HepG2 (cell line): ENCODE data around the gene APOA1. TPM values are rescaled to one million over a fixed set of nuclear protein-coding genes. Genes with fewer than 3 reads are reported as not detected.

Experiments used
- AGO1 ChIP-seq: fragments of 200-400 bp; formaldehyde crosslinking; IDR thresholded peaks from 2 replicates; pipeline ENCODE4 v1.6.1; 2017; ENCODE audit warnings: mild to moderate bottlenecking, low read depth, low read length, moderate library complexity; ENCODE audit not compliant: poor library complexity, severe bottlenecking
- ATRX ChIP-seq: sonication (generic); formaldehyde crosslinking; IDR thresholded peaks from 2 replicates; pipeline ENCODE4 v1.4.0; 2020; ENCODE audit warnings: missing genetic modification reagents, borderline replicate concordance
- CCDC6 ChIP-seq: sonication (generic); formaldehyde crosslinking; IDR thresholded peaks from 2 replicates; pipeline ENCODE4 v1.8.1; 2022; ENCODE audit warnings: mild to moderate bottlenecking, missing genetic modification reagents, moderate library complexity
- ELF1 ChIP-seq: sonication (generic); formaldehyde crosslinking; IDR thresholded peaks from 2 replicates; pipeline ENCODE4 v1.4.0; 2020; ENCODE audit warnings: missing genetic modification reagents
- FOXJ3 ChIP-seq: sonication (generic); formaldehyde crosslinking; IDR thresholded peaks from 2 replicates; pipeline ENCODE4 v1.4.0; 2020; ENCODE audit warnings: missing genetic modification reagents, mild to moderate bottlenecking, borderline replicate concordance
- GMEB1 ChIP-seq: sonication (generic); formaldehyde crosslinking; IDR thresholded peaks from 2 replicates; pipeline ENCODE4 v1.5.1; 2020; ENCODE audit warnings: missing genetic modification reagents, mild to moderate bottlenecking, borderline replicate concordance
- GPN1 ChIP-seq: sonication (generic); formaldehyde crosslinking; IDR thresholded peaks from 2 replicates; pipeline ENCODE4 v1.5.1; 2020; ENCODE audit warnings: missing genetic modification reagents, borderline replicate concordance
- HNRNPLL ChIP-seq: fragments of 200-400 bp; formaldehyde crosslinking; IDR thresholded peaks from 2 replicates; pipeline ENCODE4 v1.6.1; 2017; ENCODE audit warnings: mild to moderate bottlenecking, low read depth, low read length; ENCODE audit not compliant: poor library complexity, severe bottlenecking
- IKZF5 ChIP-seq: IDR thresholded peaks from 2 replicates; pipeline ENCODE4 v1.6.1; 2018; ENCODE audit warnings: missing genetic modification reagents, mild to moderate bottlenecking, missing compliant biosample characterization
- JARID2 ChIP-seq: sonication (generic); formaldehyde crosslinking; IDR thresholded peaks from 2 replicates; pipeline ENCODE4 v1.8.1; 2023; ENCODE audit warnings: missing genetic modification reagents, inconsistent platforms; ENCODE audit not compliant: insufficient replicate concordance
- MEIS2 ChIP-seq: sonication (generic); formaldehyde crosslinking; IDR thresholded peaks from 2 replicates; pipeline ENCODE4 v1.9.0; 2021; ENCODE audit warnings: mild to moderate bottlenecking, missing genetic modification reagents
- MIER3 ChIP-seq: IDR thresholded peaks from 2 replicates; pipeline ENCODE4 v1.6.1; 2016; ENCODE audit warnings: missing compliant biosample characterization, borderline replicate concordance
- NRL ChIP-seq: sonication (generic); formaldehyde crosslinking; IDR thresholded peaks from 2 replicates; pipeline ENCODE4 v1.5.0; 2020; ENCODE audit warnings: missing genetic modification reagents, mild to moderate bottlenecking, moderate library complexity, borderline replicate concordance
- SRSF4 ChIP-seq: fragments of 200-400 bp; formaldehyde crosslinking; IDR thresholded peaks from one replicate; pipeline ENCODE4 v1.6.1; 2018; ENCODE audit warnings: mild to moderate bottlenecking, low read depth, low read length, moderate library complexity; ENCODE audit not compliant: poor library complexity, severe bottlenecking
- SRSF9 ChIP-seq: fragments of 200-400 bp; formaldehyde crosslinking; IDR thresholded peaks from 2 replicates; pipeline ENCODE4 v1.6.1; 2018; ENCODE audit warnings: borderline replicate concordance, mild to moderate bottlenecking, low read depth, low read length; ENCODE audit not compliant: insufficient read depth, poor library complexity, severe bottlenecking
- ZFP41 ChIP-seq: sonication (generic); formaldehyde crosslinking; IDR thresholded peaks from 2 replicates; pipeline ENCODE4 v1.4.0; 2020; ENCODE audit warnings: mild to moderate bottlenecking, missing genetic modification reagents, borderline replicate concordance
- ZNF274 ChIP-seq: sonication (generic); formaldehyde crosslinking; IDR thresholded peaks from 2 replicates; pipeline ENCODE4 v1.5.1; 2020; ENCODE audit warnings: mild to moderate bottlenecking, missing genetic modification reagents
- ZNF331 ChIP-seq: sonication (generic); formaldehyde crosslinking; IDR thresholded peaks from 2 replicates; pipeline ENCODE4 v1.4.0; 2020; ENCODE audit warnings: missing genetic modification reagents
- ZNF546 ChIP-seq: sonication (generic); formaldehyde crosslinking; conservative IDR thresholded peaks from 2 replicates; pipeline ENCODE4 v1.8.1; 2023; ENCODE audit warnings: mild to moderate bottlenecking, missing genetic modification reagents
- polyA plus RNA-seq, 8 experiments: library from polyadenylated mRNA; depleted of rRNA in 3 of 8; stranded (reverse) in 7 of 8; unstranded in 1 of 8; fragments of >200 nt; fragmentation: Illumina TruSeq in 4 of 8; extraction: Trizol in 4 of 8; gene quantifications; 2 replicates each; pipeline versions ENCODE4 v1.2.1 to v1.2.3, GENCODE V29; 2011 to 2016; ENCODE audit warnings: low read depth in 4 of 8, missing spikeins in 1 of 8, mixed read lengths in 1 of 8; ENCODE audit not compliant: insufficient read depth in 1 of 8
- total RNA-seq, 5 experiments: library from RNA; depleted of rRNA; stranded (reverse); fragments of >200 nt; fragmentation: Illumina TruSeq; extraction: Trizol; gene quantifications; 2 replicates each; pipeline ENCODE4 v1.2.3, GENCODE V29; 2016; ENCODE audit warnings: low read depth in 1 of 5
- TF ChIP-seq, protein P1 (sequence below): sonication (generic); formaldehyde crosslinking; IDR thresholded peaks from 2 replicates; pipeline ENCODE4 v1.5.0; 2020; ENCODE audit warnings: mild to moderate bottlenecking, missing genetic modification reagents
- TF ChIP-seq, protein P2 (sequence below): sonication (generic); formaldehyde crosslinking; IDR thresholded peaks from 2 replicates; pipeline ENCODE4 v1.4.0; 2020; ENCODE audit warnings: mild to moderate bottlenecking, missing genetic modification reagents

Gene APOA1
- total and polyA plus RNA-seq, 2 of the 13 experiments (the other 11 are each of a cell fraction or from before 2014, with no cell fraction given) = 1,973 to 5,485 TPM

DNA sequence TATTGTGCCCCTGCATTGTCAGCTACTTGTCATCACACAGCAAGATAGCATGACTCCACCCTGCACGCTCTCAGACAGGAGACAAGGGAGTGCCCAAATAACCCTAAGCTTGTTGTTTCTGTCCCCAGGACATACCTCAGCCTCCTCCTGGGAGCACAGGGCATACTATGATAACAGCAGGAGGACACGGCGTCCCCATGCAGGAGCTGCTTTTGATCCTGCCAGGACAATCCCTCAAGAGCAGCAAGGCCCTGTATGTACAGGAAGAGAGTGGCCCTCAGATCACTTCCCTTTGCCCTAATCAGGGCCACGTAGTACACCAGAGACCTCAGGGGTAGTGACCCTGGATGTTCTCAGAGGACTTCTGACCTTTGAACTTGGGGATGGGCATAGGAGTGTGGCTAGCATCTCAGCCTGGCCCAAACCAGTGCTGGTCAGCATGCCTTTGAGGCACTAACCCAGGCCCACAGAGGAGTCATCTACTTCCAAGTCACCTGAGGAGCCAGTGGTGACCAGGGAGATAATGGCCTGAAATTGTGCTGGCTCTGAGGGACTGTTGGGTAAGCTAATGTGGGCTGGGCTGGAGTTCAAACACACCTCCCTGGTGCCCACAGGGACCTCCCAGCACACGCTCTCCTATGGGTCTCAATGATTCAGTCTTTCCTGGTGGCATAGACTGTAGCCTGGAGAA is 23.5 kb downstream of the APOA1 start (continued):
- TF ChIP-seq ATRX (CRISPR knock-in tag) (no peak), JARID2 (CRISPR knock-in tag) (no peak), MEIS2 (no peak), NRL (CRISPR knock-in tag) (no peak), SRSF9 (no peak), SRSF4 (no peak), GPN1 (CRISPR knock-in tag) (no peak), AGO1 (no peak), ZNF274 (CRISPR knock-in tag) (no peak), ELF1 (CRISPR knock-in tag) (no peak), ZFP41 (CRISPR knock-in tag) (no peak), ZNF331 (CRISPR knock-in tag) (no peak), IKZF5 (CRISPR knock-in tag) (no peak), FOXJ3 (no peak), CCDC6 (CRISPR knock-in tag) (no peak), HNRNPLL (no peak), GMEB1 (no peak), MIER3 (CRISPR knock-in tag) (no peak; the same call in 1 of the 2 replicates), ZNF546 (CRISPR knock-in tag) (no peak)
- TF ChIP-seq, protein P1, sequence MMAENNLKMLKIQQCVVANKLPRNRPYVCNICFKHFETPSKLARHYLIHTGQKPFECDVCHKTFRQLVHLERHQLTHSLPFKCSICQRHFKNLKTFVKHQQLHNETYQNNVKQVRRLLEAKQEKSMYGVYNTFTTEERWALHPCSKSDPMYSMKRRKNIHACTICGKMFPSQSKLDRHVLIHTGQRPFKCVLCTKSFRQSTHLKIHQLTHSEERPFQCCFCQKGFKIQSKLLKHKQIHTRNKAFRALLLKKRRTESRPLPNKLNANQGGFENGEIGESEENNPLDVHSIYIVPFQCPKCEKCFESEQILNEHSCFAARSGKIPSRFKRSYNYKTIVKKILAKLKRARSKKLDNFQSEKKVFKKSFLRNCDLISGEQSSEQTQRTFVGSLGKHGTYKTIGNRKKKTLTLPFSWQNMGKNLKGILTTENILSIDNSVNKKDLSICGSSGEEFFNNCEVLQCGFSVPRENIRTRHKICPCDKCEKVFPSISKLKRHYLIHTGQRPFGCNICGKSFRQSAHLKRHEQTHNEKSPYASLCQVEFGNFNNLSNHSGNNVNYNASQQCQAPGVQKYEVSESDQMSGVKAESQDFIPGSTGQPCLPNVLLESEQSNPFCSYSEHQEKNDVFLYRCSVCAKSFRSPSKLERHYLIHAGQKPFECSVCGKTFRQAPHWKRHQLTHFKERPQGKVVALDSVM (CRISPR knock-in tag) = no peak
- TF ChIP-seq, protein P2, sequence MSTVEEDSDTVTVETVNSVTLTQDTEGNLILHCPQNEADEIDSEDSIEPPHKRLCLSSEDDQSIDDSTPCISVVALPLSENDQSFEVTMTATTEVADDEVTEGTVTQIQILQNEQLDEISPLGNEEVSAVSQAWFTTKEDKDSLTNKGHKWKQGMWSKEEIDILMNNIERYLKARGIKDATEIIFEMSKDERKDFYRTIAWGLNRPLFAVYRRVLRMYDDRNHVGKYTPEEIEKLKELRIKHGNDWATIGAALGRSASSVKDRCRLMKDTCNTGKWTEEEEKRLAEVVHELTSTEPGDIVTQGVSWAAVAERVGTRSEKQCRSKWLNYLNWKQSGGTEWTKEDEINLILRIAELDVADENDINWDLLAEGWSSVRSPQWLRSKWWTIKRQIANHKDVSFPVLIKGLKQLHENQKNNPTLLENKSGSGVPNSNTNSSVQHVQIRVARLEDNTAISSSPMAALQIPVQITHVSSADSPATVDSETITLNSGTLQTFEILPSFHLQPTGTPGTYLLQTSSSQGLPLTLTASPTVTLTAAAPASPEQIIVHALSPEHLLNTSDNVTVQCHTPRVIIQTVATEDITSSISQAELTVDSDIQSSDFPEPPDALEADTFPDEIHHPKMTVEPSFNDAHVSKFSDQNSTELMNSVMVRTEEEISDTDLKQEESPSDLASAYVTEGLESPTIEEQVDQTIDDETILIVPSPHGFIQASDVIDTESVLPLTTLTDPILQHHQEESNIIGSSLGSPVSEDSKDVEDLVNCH (CRISPR knock-in tag) = no peak
